HG03064 (cell line): ENCODE data around the gene LRPAP1.
"Not testable (repeated sequence)": the region's sequence is repeated elsewhere in the genome, so short reads cannot be mapped to it uniquely, and the experiment has no call there.

Source experiments
- ATAC-seq: cut with Tn5 transposase; IDR thresholded peaks from one replicate; pipeline ENCODE4 v1.9.1; 2021; ENCODE audit warnings: low read depth; ENCODE audit not compliant: unreplicated experiment

LRPAP1 gene

DNA sequence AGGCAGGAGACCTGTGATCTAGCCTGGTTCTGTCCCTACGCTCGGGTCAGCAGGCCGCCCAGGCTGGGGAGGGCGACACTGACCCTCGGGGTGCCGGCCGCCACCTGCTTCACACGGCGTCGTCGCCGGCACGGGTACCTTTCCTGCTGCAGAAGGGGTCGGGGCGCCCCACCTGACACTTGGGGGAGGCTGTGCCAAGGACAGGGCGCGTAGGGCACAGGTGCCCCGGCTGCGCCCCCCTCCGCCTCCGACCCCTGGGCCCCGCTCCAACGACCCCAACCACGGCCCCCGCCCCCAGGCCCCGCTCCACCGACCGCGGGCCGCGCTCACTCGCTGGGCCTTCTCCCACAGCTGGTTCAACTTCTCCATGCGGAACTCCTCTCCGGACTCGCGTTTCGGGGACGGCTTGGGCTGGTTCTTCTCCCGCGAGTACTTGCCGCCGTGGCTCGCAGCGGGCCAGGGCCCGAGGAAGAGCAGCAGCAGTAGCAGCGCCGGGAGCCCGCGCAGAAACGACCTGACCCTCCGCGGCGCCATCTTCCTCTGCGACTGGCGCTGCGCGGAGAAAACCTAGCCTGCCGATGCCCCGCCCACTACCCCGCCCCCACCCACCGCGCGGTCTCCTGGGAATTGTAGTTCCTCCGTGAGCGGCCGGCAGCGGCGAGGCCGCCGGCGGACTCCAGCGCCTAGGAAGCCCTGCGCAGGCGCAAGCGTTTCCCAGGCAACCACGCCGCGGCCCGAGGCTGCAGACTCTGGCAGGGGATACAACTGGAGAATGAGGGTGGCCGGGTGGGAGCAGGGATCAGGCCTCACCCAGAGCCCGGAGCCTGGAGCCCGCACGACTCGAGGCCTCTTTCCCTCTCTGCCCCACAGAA, at the start of gene LRPAP1:
Gene LRPAP1 (minus strand): TSS at position 544 of the 872 bp plus-strand sequence. CDS start 10 bp downstream, at position 534.
- ATAC-seq: peak; percentile 70

DNA sequence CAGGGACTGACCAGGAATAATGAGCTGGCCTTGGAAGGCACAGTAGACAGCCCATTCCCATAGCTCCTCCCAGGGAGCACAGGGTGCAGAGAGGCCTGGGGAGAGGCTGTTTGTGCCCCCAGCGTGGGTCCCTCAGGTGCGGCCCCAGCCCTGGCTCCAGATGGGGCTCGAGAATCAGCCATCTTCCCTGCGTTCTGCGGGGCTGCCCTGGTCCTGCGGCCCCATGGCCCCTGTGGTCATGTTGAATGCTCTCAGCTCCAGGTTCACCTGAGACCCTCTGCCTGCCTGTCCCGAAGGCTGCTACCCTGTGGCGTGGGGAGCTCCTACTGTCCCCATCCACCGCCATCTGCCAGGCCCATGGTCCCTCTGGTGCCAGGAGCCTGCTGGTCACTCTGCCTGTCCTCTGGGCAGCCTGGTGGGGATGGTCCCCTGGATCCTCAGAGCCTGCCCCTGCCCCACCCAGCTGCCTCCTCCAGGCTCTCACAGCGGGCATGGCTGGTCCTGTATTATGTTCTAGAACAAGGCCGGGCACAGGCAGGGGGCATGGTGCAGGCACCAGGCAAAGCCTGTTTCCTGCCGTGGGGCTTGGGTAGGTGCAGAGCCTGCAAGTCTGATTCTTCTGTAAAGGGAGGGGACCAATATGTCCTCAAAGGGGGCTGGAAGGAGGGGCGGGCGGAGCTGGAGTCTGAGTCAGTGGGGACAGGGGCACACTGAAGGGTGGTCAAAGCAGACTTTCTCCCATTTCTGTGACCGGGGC, 49.3 kb upstream of the LRPAP1 start:
- not testable (repeated sequence) for ATAC-seq

- not testable (repeated sequence) for ATAC-seq
Measured at GRCh38 chr4:3580859-3581258, 48.6 kb upstream of the LRPAP1 start.

GRCh38 chr4:3578527-3579144, 46.4 kb upstream of the LRPAP1 start:
- ATAC-seq: not testable (repeated sequence)

DNA sequence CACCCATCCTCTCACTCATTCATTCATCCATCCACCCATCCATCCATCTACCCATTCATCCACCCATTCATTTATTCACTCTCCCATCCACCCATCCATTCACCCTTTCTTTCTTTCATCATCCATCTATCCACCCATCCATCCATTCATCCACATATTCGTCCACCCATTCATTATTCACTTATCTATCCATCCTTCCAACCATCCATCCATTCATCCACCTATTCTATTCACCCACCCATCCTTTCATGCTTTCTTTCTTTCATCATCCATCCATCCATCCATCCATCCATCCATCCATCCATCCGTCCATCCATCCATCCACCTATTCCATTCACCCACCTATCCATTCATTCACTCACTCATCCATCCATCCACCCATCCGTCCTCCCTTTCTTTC, 45.8 kb upstream of the LRPAP1 start:
- ATAC-seq: not testable (repeated sequence)

- ATAC-seq: not testable (repeated sequence)
Measured at GRCh38 chr4:3577208-3577892, 45.1 kb upstream of the LRPAP1 start.

GRCh38 chr4:3576533-3577207, 44.4 kb upstream of the LRPAP1 start:
- not testable (repeated sequence) for ATAC-seq

DNA sequence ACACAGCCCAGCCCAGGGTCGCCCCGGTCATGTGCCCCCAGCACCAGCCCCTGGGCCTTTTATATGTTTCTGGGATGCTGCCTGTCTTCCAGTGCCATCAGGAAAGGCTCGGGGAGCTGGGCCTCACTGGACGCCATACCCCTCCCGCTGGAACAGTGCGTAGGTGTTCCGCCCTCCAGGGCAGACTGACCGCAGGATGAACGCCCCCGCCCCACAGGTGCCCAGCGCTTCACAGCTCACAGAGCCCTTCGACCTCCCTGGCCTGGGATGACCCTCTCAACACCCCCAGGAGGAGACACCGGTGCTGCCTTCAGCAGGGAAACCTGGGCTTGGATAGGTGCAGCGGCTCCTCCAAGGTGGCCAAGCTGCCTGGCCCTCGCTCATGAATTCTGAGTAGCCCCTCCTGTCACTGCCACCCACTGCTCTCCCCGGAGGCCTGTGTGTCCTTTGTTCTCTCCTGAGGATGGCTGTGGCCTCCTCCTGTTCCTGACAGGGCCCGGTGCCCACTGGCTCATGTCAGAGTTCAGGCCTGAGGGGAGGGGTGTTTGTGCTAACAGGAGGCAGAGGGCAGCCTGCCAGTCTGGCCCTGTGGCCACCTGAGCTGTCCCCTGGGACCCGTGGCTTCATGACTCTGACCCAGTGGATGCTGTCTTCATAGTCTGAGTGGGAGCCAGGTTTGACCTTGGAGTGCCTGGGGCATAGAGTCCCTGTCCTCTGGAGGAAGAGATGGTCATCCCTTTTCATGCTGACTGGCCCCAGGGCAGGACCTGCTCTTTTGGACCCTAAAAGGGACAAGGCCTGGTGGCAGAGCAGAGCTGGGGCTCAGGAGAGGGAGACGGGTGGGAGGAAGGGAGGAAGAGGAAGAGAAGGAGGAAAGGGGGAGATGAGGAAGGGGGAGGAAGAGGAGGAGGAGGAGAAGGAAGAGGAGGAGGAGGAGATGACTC, 43.5 kb upstream of the LRPAP1 start:
- not testable (repeated sequence) for ATAC-seq

DNA sequence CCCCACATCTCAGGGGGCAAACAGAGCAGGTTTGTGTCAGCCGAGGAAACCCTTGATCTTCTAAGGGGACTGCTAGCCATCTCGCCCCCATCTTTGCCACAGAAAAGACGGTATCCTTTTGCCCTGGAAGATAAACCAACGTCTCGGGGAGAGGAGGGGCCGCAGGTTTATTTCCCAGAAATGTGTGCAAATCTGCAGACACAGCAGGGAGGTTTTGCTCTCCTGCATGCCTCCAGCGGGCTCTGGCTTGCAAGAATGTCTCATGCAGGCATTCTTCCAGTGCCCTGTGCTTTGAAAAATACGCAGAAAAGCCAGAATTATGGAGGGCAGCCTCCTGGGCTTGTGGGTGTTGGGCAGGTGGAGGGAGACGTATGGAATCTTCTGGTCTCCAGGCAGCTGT, 42.6 kb upstream of the LRPAP1 start:
- ATAC-seq: not testable (repeated sequence)

DNA sequence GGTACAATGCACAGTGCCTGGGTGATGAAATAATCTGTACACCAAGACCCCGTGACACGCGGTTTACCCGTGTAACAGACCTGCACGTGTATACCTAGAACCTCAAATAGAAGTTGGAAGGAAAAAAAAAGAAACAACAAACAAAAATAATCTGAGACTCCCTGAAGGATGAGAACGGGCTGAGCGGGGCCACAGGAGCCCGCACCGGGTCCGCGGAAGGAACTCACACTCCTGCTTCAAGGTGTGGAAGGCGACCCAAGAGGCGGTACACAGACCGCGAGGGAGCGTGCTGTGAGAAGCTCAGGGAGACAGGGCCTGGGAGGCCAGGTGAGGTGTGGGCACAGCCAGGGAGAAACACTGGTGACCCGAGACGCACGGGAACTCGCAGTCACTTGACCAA, 42.1 kb upstream of the LRPAP1 start:
- not testable (repeated sequence) for ATAC-seq

DNA sequence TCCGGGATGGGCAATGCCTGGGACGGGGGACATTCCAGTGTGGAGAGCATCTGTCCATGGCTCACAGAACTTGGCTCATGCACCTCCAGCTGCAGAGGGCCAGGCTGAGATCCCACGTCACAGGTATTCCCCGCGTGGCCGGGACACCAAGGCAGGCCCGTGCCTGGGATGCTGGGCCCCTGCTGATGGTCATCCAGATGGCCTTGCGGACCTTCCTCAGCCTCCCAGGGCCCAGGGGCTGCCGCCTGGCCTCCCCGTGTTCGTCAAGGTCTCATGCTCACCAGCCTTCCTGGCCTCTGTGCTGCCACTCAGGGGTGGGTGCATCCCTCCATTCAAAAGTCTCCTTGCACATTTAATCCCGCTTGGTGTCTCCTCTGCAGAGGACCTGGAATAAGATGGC, 40.9 kb upstream of the LRPAP1 start:
- no peak for ATAC-seq

DNA sequence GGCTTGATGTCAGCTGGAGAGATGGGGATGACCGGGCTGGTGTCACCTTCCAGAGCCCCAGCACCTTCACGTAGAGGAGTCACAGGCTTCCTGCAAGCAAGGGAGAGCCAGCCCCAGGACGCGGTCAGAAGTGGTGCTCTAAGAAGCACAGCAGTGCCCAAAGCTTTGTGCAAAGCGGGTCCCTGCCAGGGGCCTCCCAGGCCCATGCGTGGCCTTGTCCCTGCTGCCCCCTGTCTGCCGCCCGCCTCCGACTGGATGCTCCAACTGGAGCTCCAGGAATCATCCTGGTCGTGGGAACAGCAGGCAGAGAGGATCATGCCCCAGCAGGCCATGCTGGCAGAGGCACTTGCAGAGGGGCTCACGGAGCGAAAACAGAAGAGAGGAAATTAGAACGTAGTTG, 40.1 kb upstream of the LRPAP1 start:
- no peak for ATAC-seq

- ATAC-seq: no peak
Measured at GRCh38 chr4:3571921-3572320, 39.7 kb upstream of the LRPAP1 start.

- not testable (repeated sequence) for ATAC-seq
Measured at GRCh38 chr4:3570923-3571322, 38.7 kb upstream of the LRPAP1 start.

DNA sequence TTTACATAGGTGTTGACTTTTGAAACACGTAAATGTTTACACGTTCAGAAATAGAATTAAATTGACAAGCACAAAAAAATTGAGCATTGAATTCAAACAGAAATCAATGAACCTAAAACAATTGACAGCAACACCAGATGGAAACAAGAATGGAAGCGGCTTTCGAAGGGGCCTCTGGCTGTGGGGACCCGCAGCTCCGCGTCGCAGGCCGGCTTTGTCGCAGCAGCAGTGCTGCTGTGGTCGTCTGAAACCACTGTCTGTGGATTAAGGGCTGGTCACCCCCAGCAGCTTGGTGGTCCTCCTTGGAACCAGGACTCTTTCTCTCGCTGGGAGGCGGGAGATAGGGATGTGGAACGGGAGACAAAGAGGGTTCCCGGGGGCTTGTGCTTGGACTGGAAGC, 37.4 kb upstream of the LRPAP1 start:
- ATAC-seq: not testable (repeated sequence)

- ATAC-seq: not testable (repeated sequence)
Measured at GRCh38 chr4:3566701-3567100, 34.5 kb upstream of the LRPAP1 start.

DNA sequence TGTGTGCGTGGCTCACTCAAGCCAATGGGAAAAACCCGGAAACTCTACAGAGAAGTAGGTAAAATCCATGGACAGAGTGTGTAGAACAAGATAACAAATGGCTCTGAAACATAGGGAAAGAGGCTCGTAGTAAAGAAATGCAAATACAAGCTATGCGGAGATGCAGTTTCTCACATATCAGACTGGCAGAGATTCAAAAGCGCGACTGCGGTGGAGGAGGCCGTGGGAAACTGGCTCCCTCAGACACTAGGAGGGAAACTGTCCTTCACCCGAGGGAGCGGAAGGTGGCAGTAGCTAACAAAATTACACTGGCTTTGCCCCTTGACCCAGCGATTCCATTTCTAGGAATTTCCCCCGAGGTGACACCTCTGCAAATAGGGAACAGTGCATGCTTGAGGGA, 34.1 kb upstream of the LRPAP1 start:
- ATAC-seq: not testable (repeated sequence)

DNA sequence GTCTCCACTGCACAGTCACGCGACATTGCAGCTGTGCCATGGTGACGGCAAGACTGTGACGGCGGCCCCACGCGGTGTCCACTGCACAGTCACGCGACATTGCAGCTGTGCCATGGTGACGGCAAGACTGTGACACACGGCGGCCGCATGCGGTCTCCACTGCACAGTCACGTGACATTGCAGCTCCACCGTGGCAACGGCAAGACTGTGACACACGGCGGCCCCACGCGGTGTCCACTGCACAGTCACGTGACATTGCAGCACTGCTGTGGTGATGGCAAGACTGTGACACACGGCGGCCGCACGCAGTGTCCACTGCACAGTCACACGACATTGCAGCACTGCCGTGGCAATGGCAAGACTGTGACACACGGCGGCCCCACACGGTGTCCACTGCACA, 32.7 kb upstream of the LRPAP1 start:
- not testable (repeated sequence) for ATAC-seq

DNA sequence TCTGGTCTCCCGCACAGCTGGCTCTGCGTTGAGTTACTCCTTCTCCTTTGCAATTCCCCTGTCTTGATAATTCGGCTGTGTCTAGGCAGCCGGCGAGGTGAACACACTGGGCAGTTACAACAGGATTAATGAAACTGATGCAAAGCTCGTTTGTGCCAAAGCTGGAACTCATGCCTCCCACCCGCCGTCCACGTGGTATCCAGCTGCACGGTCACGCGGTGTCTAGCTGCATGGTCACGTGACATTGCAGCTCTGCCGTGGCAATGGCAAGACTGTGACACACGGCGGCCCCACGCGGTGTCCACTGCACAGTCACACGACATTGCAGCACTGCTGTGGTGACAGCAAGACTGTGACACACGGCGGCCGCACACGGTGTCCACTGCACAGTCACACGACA, 31.2 kb upstream of the LRPAP1 start:
- ATAC-seq: no peak
